GM12891 (cell line): Measurements from ENCODE around the gene EMX2.

Source experiments
- POLR2A ChIP-seq: IDR thresholded peaks from 2 replicates; pipeline ENCODE4 v1.6.1; 2011; ENCODE audit warnings: low read depth, low read length, control low read depth
- POLR2AphosphoS5 ChIP-seq: IDR thresholded peaks from 2 replicates; pipeline ENCODE4 v1.6.1; 2011; ENCODE audit warnings: low read depth, low read length, control low read depth
- POU2F2 ChIP-seq: IDR thresholded peaks from 2 replicates; pipeline ENCODE4 v1.6.1; 2011; ENCODE audit warnings: low read depth, mild to moderate bottlenecking, control low read depth, low read length, moderate library complexity
- SPI1 ChIP-seq: IDR thresholded peaks from 2 replicates; pipeline ENCODE4 v1.6.1; 2011; ENCODE audit warnings: low read depth, low read length, control low read depth
- TAF1 ChIP-seq: IDR thresholded peaks from 2 replicates; pipeline ENCODE4 v1.6.1; 2011; ENCODE audit warnings: low read depth, low read length, control low read depth

- TF ChIP-seq POLR2A (no peak), TAF1 (no peak), POLR2AphosphoS5 (no peak), SPI1 (no peak), POU2F2 (no peak)
These were observed at the start of gene EMX2 for GRCh38 chr10:117542706-117543224.
